Lung microvascular endothelial cell (primary cell): ENCODE data around the gene NOC3L. TPM values are rescaled to one million over a fixed set of nuclear protein-coding genes. Genes with fewer than 3 reads are reported as not detected.

Experiments used
- DNase-seq, 2 donors: peaks; one replicate each; pipeline versions ENCODE4 v3.0.0 to v3.0.0-alpha.2; 2010; ENCODE audit warnings: low read depth in 2 of 2
- total RNA-seq: library from RNA; depleted of rRNA; stranded (reverse); fragments of >200 nt; gene quantifications from 2 replicates; pipeline ENCODE4 v1.2.1, GENCODE V29; 2014

Gene NOC3L
- total RNA-seq, 1 donor from 2014 or later = 22.0 TPM

- DNase-seq = no peak
Measured at GRCh38 chr10:94303929-94304328, 58.8 kb downstream of the NOC3L start.

- DNase-seq = no peak
Measured at GRCh38 chr10:94300042-94300441, 62.7 kb downstream of the NOC3L start.

- DNase-seq = no peak
Measured at GRCh38 chr10:94299417-94299816, 63.3 kb downstream of the NOC3L start.

GRCh38 chr10:94294168-94294567 is 68.6 kb downstream of the NOC3L start:
- no peak for DNase-seq

GRCh38 chr10:94293354-94293753 is 69.4 kb downstream of the NOC3L start:
- peak in 1 of 2 donors; percentile 74 for DNase-seq

GRCh38 chr10:94292434-94293090 is 70.2 kb downstream of the NOC3L start:
- peak; percentile 61 to 89 for DNase-seq

GRCh38 chr10:94288361-94289101 is 74.2 kb downstream of the NOC3L start:
- no peak for DNase-seq

- DNase-seq = peak; percentile 56 to 91
Measured at GRCh38 chr10:94287336-94287735, 75.4 kb downstream of the NOC3L start.

- DNase-seq = peak in 1 of 2 donors; percentile 25
Measured at GRCh38 chr10:94286901-94287300, 75.8 kb downstream of the NOC3L start.

- DNase-seq = no peak
Measured at GRCh38 chr10:94285271-94285670, 77.5 kb downstream of the NOC3L start.

Other genes with a start within 250 kb of the NOC3L start
- 10.0 and 16.9 TPM in 2 replicates for gene TBC1D12, start 39.6 kb upstream of the NOC3L start, total RNA-seq
- gene HELLS, start 182.8 kb upstream of the NOC3L start, total RNA-seq = 8.9 and 14.8 TPM in 2 replicates